ENCODE data around the gene MAP3K21.

GRCh38 chr1:233359431-233359830, 31.9 kb downstream of the MAP3K21 start:
- no peak for TF ChIP-seq CTCF (IDR thresholded peaks at IDR 0.05)
- no peak for TF ChIP-seq POLR2A (IDR thresholded peaks at IDR 0.05; ENCODE audit: low read depth)
- no peak for TF ChIP-seq POLR2AphosphoS5 (IDR thresholded peaks at IDR 0.05)
